NB4 (cell line): ENCODE measurements around the gene SAC3D1.

ENCODE experiments used
- DNase-seq: peaks from one replicate; pipeline ENCODE4 v3.0.0; 2010; ENCODE audit warnings: low read depth
- H3K4me3 ChIP-seq: one replicate; pipeline ENCODE4 v1.5.1; 2011; ENCODE audit warnings: mild to moderate bottlenecking, low read depth, low read length, moderate library complexity
- CTCF ChIP-seq: IDR thresholded peaks from one replicate; pipeline ENCODE4 v1.5.1; 2012; ENCODE audit warnings: low read depth, low read length
- MYC ChIP-seq: IDR thresholded peaks from 2 replicates; pipeline ENCODE4 v1.6.1; 2011; ENCODE audit warnings: low read depth, low read length
- POLR2A ChIP-seq: IDR thresholded peaks from 2 replicates; pipeline ENCODE4 v1.6.1; 2011; ENCODE audit warnings: mild to moderate bottlenecking; ENCODE audit not compliant: insufficient read length; ENCODE audit errors: extremely low read depth
- TF ChIP-seq, protein P1 (sequence below): IDR thresholded peaks from 2 replicates; pipeline ENCODE4 v1.6.1; 2011; ENCODE audit warnings: low read depth, low read length

SAC3D1 gene

GRCh38 chr11:65040847-65041622, at the start of gene SAC3D1:
Gene SAC3D1 (plus strand): TSS chr11:65041210. CDS start chr11:65041293, 83 bp downstream.
- H3K4me3 ChIP-seq = peak within 1 kb of the TSS; percentile 81
- peak; percentile 100 for DNase-seq
- peak; percentile 42 for TF ChIP-seq POLR2A
- TF ChIP-seq, protein P1, sequence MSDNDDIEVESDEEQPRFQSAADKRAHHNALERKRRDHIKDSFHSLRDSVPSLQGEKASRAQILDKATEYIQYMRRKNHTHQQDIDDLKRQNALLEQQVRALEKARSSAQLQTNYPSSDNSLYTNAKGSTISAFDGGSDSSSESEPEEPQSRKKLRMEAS = peak; percentile 67
- TF ChIP-seq CTCF = no peak
- peak; percentile 64 for TF ChIP-seq MYC

GRCh38 chr11:64994318-64994717, 46.7 kb upstream of the SAC3D1 start:
- DNase-seq = no peak
- H3K4me3 ChIP-seq = no peak overlapping the region
- TF ChIP-seq, protein P1 = no peak
- no peak for TF ChIP-seq CTCF
- TF ChIP-seq MYC = no peak
- no peak for TF ChIP-seq POLR2A

GRCh38 chr11:64996327-64996709, 44.7 kb upstream of the SAC3D1 start:
- no peak for TF ChIP-seq CTCF
- TF ChIP-seq, protein P1 = no peak
- TF ChIP-seq POLR2A = no peak
- TF ChIP-seq MYC = no peak
- DNase-seq = no peak
- H3K4me3 ChIP-seq = no peak overlapping the region

GRCh38 chr11:64996710-64997380, 44.2 kb upstream of the SAC3D1 start, which contains the start of gene BATF2:
Gene BATF2 (minus strand): TSS chr11:64996971. CDS start chr11:64996914, 57 bp downstream.
- H3K4me3 ChIP-seq = no peak within 1 kb of the TSS
- 0 out of 2 replicates have a peak, but pooled peaks have one; percentile 39 for TF ChIP-seq MYC
- TF ChIP-seq POLR2A = no peak
- TF ChIP-seq CTCF = peak; percentile 63
- TF ChIP-seq, protein P1 = peak; percentile 80
- peak; percentile 88 for DNase-seq

DNA sequence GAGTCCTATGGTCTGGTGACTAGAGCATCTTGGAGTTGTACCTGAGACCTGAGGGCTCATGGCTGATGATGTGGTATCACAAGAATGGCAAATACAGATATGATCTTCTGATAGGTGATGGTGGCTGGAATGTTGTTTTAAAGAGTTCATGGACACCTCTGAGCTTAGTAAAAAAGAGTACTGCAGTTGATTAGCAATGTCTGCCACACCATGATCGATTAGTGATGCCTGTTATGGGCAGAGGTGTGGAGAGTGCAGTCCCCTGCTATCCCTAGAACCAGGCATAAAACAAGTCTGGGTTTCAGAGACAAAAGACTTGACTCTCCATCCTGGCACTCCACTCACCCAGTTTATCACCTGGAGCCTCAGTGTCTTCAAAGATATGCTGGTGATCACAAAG, 42.9 kb upstream of the SAC3D1 start:
- DNase-seq = no peak
- TF ChIP-seq CTCF (no peak), POLR2A (no peak), MYC (no peak)
- TF ChIP-seq, protein P1 = no peak
- H3K4me3 ChIP-seq = no peak overlapping the region
